Gastrocnemius medialis (tissue), 4 donors: Measurements from ENCODE around the gene OFD1. TPM values are rescaled to one million over a fixed set of nuclear protein-coding genes. Genes with fewer than 3 reads are reported as not detected.

Experiments
- ATAC-seq, 2 donors: fragments of 150-250 bp; one replicate each; pipeline ENCODE4 v1.9.1; 2016
- DNase-seq, 2 donors: peaks; one replicate each; pipeline ENCODE4 v3.0.0-alpha.2; 2019
- H3K27ac ChIP-seq, 4 donors: fragments of 200-600 bp; sonication (generic); 1 replicate in 1 of 4; 2 replicates in 3 of 4; pipeline ENCODE4 v1.5.1; 2016 to 2018; ENCODE audit warnings: mild to moderate bottlenecking in 2 of 4, moderate library complexity in 1 of 4
- H3K27me3 ChIP-seq, 3 donors: fragments of 200-600 bp; sonication (generic) in 2 of 3; 1 replicate in 1 of 3; 2 replicates in 2 of 3; pipeline versions ENCODE4 v1.5.1 to v1.6.0; 2016 to 2019; ENCODE audit warnings: mild to moderate bottlenecking in 1 of 3, moderate library complexity in 1 of 3
- H3K36me3 ChIP-seq, 2 donors: fragments of 200-600 bp; sonication (generic) in 1 of 2; one replicate each; pipeline ENCODE4 v1.5.1; 2017 to 2018
- H3K4me1 ChIP-seq, 2 donors: fragments of 200-600 bp; sonication (generic) in 1 of 2; one replicate each; pipeline ENCODE4 v1.5.1; 2016 to 2017; ENCODE audit warnings: mild to moderate bottlenecking in 2 of 2
- H3K4me3 ChIP-seq, 4 donors: fragments of 200-600 bp; sonication (generic) in 3 of 4; 1 replicate in 1 of 4; 2 replicates in 3 of 4; pipeline ENCODE4 v1.5.1; 2016 to 2019; ENCODE audit warnings: mild to moderate bottlenecking in 2 of 4
- H3K9me3 ChIP-seq, 3 donors: fragments of 200-600 bp; sonication (generic) in 2 of 3; 1 replicate in 1 of 3; 2 replicates in 2 of 3; pipeline ENCODE4 v1.5.1; 2016 to 2019
- CTCF ChIP-seq, 5 experiments: fragments of 450-650 bp in 3 of 5; fragments of 200-600 bp in 2 of 5; sonication (generic) in 2 of 5; IDR thresholded peaks in 4 of 5; conservative IDR thresholded peaks in 1 of 5; 1 replicate in 4 of 5; 2 replicates in 1 of 5; pipeline ENCODE4 v1.5.1; 2016 to 2019; ENCODE audit warnings: antibody characterized with exemption in 5 of 5, mild to moderate bottlenecking in 3 of 5, moderate library complexity in 3 of 5
- POLR2A ChIP-seq, 2 donors: fragments of 450-650 bp; IDR thresholded peaks; one replicate each; pipeline ENCODE4 v1.6.1; 2017; ENCODE audit warnings: antibody characterized with exemption in 2 of 2, mild to moderate bottlenecking in 2 of 2, moderate library complexity in 2 of 2
- in situ Hi-C, 4 donors: fragments of 200-750 bp; cut with MboI; loops; one replicate each; pipeline versions ENCODE4 v1.15.0 to v1.8.0; 2017; ENCODE audit warnings: low sequenced_read_pairs in 4 of 4
- intact Hi-C: fragments of 100-400 bp; cut with DNase I; formaldehyde crosslinking; loops from one replicate; pipeline ENCODE4 v1.15.1; 2023; ENCODE audit warnings: low total_unique reads
- total RNA-seq, 4 donors: library from RNA; depleted of rRNA; stranded (reverse); fragments of >200 nt; gene quantifications; one replicate each; pipeline versions ENCODE4 v1.1.0 to v1.2.3, GENCODE V29; 2016

The OFD1 gene
- total RNA-seq, 4 donors from 2014 or later = 2.8 to 8.0 (median 7.0) TPM

GRCh38 chrX:13764281-13764680, 29.7 kb downstream of the OFD1 start:
- H3K36me3 ChIP-seq = peaks cover 0 to 24% of the 10 kb centered on the region in 2 donors
- ATAC-seq = no peak
- peak overlapping the region; percentile 18 to 66 (median 61) for H3K27ac ChIP-seq

DNA sequence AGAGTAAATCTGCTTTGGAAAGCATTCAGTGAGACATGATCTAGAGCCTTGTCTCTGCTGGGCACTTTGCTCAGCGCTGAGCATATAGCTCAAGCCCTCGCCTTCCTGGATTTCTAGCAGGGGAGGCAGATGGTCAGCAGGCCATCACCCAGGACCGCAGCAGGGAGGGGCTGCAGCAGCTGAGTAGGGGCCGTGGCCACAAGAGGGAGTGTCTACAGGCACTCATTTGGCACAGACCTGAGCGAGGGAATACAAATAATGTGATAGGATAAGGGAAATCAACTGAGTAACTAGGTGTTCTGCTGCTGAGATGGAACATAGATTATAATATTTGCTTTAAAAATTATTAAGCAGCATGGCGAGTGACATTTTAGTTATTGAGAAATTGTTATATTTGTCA, 30.2 kb downstream of the OFD1 start:
- Histone ChIP-seq H3K9me3 (no peaks in the 10 kb centered on the region), H3K4me3 (no peak overlapping the region), H3K27ac (peak overlapping the region; percentile 18 to 66 (median 61)), H3K27me3 (no peaks in the 10 kb centered on the region), H3K36me3 (peaks cover 0 to 25% of the 10 kb centered on the region in 2 donors), H3K4me1 (no peaks in the 10 kb centered on the region)
- in situ Hi-C loops = loop anchor here in 2 of 4 donors (10.0 kb wide), 2 partner anchors 260 to 270 kb away; partner anchors contain the start of gene GEMIN8 (in 1 of the 2)
- no peak for DNase-seq
- no peak for TF ChIP-seq POLR2A (IDR thresholded peaks at IDR 0.05)
- TF ChIP-seq CTCF (IDR thresholded peaks at IDR 0.05 in 4 of 5, conservative IDR thresholded peaks at IDR 0.05 in 1 of 5) = peak in 1 of 5 experiments; percentile 18
- ATAC-seq = no peak
- intact Hi-C loops = no loop called here

More at GRCh38 chrX:13764281-13764680, 29.7 kb downstream of the OFD1 start:
- no peaks in the 10 kb centered on the region for H3K27me3 ChIP-seq
- TF ChIP-seq CTCF (IDR thresholded peaks at IDR 0.05 in 4 of 5, conservative IDR thresholded peaks at IDR 0.05 in 1 of 5) = no peak
- TF ChIP-seq POLR2A (IDR thresholded peaks at IDR 0.05) = no peak
- intact Hi-C loops = no loop called here
- H3K4me1 ChIP-seq = no peaks in the 10 kb centered on the region
- H3K9me3 ChIP-seq = no peaks in the 10 kb centered on the region
- no peak overlapping the region for H3K4me3 ChIP-seq
- in situ Hi-C loops = loop anchor here in 2 of 4 donors (10.0 kb wide), 2 partner anchors 261 to 271 kb away; partner anchors contain the start of gene GEMIN8 (in 1 of the 2)
- no peak for DNase-seq

DNA sequence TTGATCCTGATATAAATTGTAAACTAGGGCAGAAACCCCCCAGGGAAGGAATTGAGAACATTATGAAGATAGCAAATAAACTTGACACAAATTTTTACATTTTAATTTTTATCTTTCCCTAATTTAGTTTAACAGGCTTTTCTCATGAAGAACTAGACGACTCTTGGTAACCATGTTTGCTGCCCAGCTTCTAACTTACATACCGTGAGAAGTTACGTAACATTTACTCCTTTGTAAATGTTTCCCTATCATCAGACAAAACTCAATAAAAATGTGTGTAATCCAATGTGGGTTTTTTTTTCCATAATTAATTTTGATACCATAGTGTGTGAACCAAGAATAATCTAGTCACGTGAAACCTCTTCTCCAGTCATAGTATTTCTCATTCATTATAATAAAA, 34.4 kb downstream of the OFD1 start:
- Histone ChIP-seq H3K4me3 (no peak overlapping the region), H3K9me3 (no peaks in the 10 kb centered on the region), H3K36me3 (peaks cover 0 to 27% of the 10 kb centered on the region in 2 donors), H3K27me3 (no peaks in the 10 kb centered on the region), H3K27ac (no peak overlapping the region), H3K4me1 (no peaks in the 10 kb centered on the region)
- intact Hi-C loops = no loop called here
- DNase-seq (no peak), ATAC-seq (no peak)
- in situ Hi-C loops = loop anchor here in 2 of 4 donors (10.0 kb wide), 2 partner anchors 256 to 266 kb away; partner anchors contain the start of gene GEMIN8 (in 1 of the 2)
- no peak for TF ChIP-seq POLR2A (IDR thresholded peaks at IDR 0.05)
- TF ChIP-seq CTCF (IDR thresholded peaks at IDR 0.05 in 4 of 5, conservative IDR thresholded peaks at IDR 0.05 in 1 of 5) = no peak

DNA sequence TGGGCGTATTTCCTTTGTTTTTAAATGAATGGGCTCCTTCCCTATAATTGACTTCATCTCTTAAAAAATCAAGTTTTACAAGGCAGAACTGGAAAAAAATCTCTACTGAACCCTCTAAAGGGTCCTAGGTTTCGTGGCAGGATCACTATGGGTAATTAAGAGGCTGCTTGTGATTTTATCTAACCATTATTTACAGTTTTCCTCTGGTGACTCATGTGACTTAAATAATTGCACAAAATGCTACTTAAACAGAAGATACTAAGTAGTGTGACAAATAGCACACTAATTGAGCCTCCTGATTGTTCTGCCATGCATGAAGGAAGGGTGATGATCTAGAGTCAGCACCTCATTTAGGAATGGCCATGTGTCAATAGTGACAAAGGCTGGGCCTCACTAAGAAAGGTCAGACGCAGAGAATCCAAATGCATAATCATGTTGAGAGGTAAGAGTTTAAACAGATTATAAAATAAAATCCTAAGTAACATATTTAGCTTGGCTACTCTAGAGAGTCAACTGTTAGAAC, 35.5 kb downstream of the OFD1 start:
- DNase-seq = no peak
- Histone ChIP-seq H3K27ac (no peak overlapping the region), H3K4me1 (no peaks in the 10 kb centered on the region), H3K9me3 (no peaks in the 10 kb centered on the region), H3K4me3 (no peak overlapping the region), H3K36me3 (peaks cover 0 to 31% of the 10 kb centered on the region in 2 donors), H3K27me3 (no peaks in the 10 kb centered on the region)
- TF ChIP-seq CTCF (IDR thresholded peaks at IDR 0.05 in 4 of 5, conservative IDR thresholded peaks at IDR 0.05 in 1 of 5) (no peak), POLR2A (IDR thresholded peaks at IDR 0.05) (no peak)
- intact Hi-C loops (no loop called here), in situ Hi-C loops (no loop called here)
- ATAC-seq = no peak
